Measurements from ENCODE around the gene MAS1. TPM values are rescaled to one million over a fixed set of nuclear protein-coding genes. Genes with fewer than 3 reads are reported as not detected.

The MAS1 gene
- total and polyA plus RNA-seq, 2 donors (not counting 3 experiments of a cell fraction or from before 2014, with no cell fraction given) = not detected

- H3K79me2 ChIP-seq (ENCODE audit: control insufficient read depth, insufficient read depth, low read length) = no peaks in the 10 kb centered on the region
- ChIA-PET POLR2A (no interaction called here), CTCF (no interaction called here)
- no peak overlapping the region for H3K9ac ChIP-seq (replicated peaks; ENCODE audit: extremely low read depth, insufficient read depth, low read length)
- FAIRE-seq (no peak), DNase-seq (ENCODE audit: low read depth, low spot score) (no peak)
- no peak overlapping the region for H3K4me2 ChIP-seq (ENCODE audit: insufficient read depth, low read length)
- H3K9me3 ChIP-seq (replicated peaks; ENCODE audit: control insufficient read depth, insufficient read depth, low read length) = no peaks in the 10 kb centered on the region
- no peaks in the 10 kb centered on the region for H3K4me1 ChIP-seq (ENCODE audit: control insufficient read depth, extremely low read depth, insufficient read depth, low read length)
- H3K27me3 ChIP-seq (ENCODE audit: control insufficient read depth in 2 of 2, insufficient read depth in 2 of 2, low read length in 2 of 2) = no peaks in the 10 kb centered on the region
- no peaks in the 10 kb centered on the region for H3K36me3 ChIP-seq (ENCODE audit: control insufficient read depth in 2 of 2, extremely low read depth in 1 of 2, insufficient read depth in 2 of 2, low read length in 2 of 2)
- dilution Hi-C loops (cut with MboI; ENCODE audit: extremely low pct_ligation_motif_present, low sequenced_read_pairs) = no loop called here
- BruUV-seq (replicated peaks) = no TSS peak
- intact Hi-C loops (cut with micrococcal nuclease) = no loop called here
- H4K20me1 ChIP-seq (replicated peaks; ENCODE audit: control insufficient read depth, extremely low read depth, insufficient read depth, low read length) = no peaks in the 10 kb centered on the region
- H3K27ac ChIP-seq (ENCODE audit: insufficient read depth, low read depth, low read length) = no peak overlapping the region
- H3K4me3 ChIP-seq (replicated peaks in 1 of 3; ENCODE audit: insufficient read depth in 1 of 3, low read depth in 1 of 3, low read length in 3 of 3) = no peak overlapping the region
- H2AFZ ChIP-seq (ENCODE audit: low read depth, low read length) = no peak overlapping the region
- TF ChIP-seq GATA2 (IDR thresholded peaks at IDR 0.05; ENCODE audit: insufficient read depth, insufficient read length, low read depth, low read length) (no peak), FOS (IDR thresholded peaks at IDR 0.05; ENCODE audit: borderline replicate concordance, insufficient read depth, low read length) (no peak), POLR2AphosphoS5 (IDR thresholded peaks at IDR 0.05; ENCODE audit: insufficient read depth, low read depth, low read length) (no peak), JUN (IDR thresholded peaks at IDR 0.05; ENCODE audit: borderline replicate concordance, insufficient read depth, insufficient read length, low read depth) (no peak), CTCF (IDR thresholded peaks at IDR 0.05; ENCODE audit: extremely low read depth in 1 of 2, insufficient read depth in 1 of 2, low read depth in 1 of 2, low read length in 2 of 2) (no peak), EZH2 (IDR thresholded peaks at IDR 0.05; ENCODE audit: borderline replicate concordance, low read depth, low read length, severe bottlenecking) (no peak), MAX (IDR thresholded peaks at IDR 0.05; ENCODE audit: insufficient read depth, insufficient read length) (no peak), MYC (IDR thresholded peaks at IDR 0.05; ENCODE audit: low read depth, low read length) (no peak), POLR2A (IDR thresholded peaks at IDR 0.05; ENCODE audit: low read depth, low read length) (no peak)
- no peaks in the 10 kb centered on the region for H3K9me1 ChIP-seq (replicated peaks; ENCODE audit: control insufficient read depth, extremely low read depth, insufficient read depth, low read length)
These were observed 24.6 kb downstream of the MAS1 start for GRCh38 chr6:159915397-159915796.
